AG08396 (cell line): ENCODE results near the gene EXOC2.
A peak's percentile ranks its signal among the peaks of the same experiment; 100 is the strongest.
"Not testable (repeated sequence)": the region's sequence is repeated elsewhere in the genome, so short reads cannot be mapped to it uniquely, and the experiment has no call there.

Source experiments
- DNase-seq: peaks from one replicate; pipeline ENCODE4 v3.0.0; 2012; ENCODE audit warnings: low spot score, mixed read lengths

The EXOC2 gene

DNA sequence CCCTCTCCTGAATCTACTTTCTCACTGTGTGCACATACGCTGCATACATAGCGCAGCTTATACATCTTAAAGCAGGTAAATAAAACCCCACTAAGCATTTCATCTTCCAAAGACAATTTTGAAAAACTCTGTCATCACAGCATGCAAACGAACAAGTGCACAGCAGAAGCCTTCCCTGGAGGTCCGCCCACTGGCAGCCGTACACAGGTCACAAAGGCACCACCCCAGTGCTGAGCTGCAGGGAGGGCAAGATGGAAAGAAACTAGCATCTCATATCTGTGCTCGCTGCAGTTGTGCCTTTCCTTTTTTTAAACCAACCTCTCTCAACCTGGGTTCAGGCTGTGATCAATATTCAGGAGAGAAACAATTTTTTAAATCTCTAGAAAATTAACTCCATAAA, 109.3 kb downstream of the EXOC2 start:
- DNase-seq, result no peak

DNA sequence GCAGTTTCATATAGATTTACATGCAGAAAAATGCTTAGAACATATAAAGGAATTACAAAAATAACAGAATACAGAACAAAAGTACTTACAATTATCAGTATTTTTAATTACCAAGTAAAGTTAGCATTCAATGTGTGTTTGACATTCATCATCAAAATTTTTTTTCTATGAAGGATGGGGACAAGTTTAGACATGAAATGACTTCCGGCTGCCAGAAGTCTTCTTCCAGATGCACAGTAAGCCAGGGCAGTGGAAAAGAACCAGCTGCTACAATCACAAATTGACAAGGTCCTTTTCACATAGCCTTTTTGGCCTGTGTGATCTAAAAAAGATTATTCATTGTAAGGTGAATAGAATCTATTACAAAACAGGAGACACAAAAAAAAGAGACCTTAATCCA, 109.8 kb downstream of the EXOC2 start:
- no peak for DNase-seq

GRCh38 chr6:582370-582769, 110.6 kb downstream of the EXOC2 start:
- peak; percentile 29 for DNase-seq

DNA sequence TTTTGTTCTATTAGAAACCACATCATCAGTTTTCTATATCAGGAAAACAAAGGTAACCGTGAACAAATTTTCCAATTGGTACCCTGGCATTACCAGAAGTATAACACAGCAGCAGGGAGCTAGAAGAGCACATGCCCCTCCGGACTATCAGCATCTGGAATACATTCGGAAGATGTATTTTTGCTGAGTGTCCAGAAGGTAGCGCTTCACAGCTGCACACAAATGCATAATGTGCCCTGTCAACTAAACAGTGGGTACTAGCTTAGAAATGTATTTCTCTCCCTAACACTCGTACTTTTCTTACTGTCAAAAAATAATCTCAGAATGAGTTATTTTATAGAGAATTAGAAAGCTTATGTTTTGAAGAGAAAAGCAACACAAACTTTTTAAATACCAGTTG, 113.6 kb downstream of the EXOC2 start:
- peak; percentile 44 for DNase-seq

DNA sequence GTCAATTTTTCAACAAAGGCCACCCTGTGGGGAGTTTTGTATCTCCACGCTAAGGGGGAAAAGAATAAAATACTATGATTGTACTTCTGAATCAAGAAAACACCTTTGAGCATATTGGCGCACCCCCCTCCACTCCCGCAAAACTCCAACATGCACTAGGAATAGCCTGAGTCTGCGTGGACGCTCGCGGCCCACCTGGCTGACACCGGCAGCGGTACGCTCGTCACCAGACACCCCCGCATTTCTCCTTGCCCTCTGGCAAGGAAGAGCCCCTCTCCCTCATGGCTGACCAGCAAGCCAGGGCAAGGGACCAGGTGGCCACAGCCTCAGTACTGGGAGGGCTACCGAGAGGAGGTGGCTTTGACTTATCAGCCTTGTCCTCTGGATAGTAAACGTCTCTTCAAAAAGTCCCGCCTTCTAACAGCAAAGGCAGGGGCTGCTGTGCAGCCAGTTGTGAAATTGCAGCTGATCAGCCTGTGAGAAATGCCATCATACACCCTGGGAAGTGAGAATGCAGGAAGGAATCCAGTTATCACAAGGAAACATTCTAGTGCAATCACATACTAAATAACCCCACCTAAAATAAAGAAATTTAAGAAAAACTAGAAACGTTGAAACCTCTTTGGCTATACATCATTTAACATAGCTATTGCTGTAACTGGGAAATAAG, 120.2 kb downstream of the EXOC2 start:
- no peak for DNase-seq

- DNase-seq, result no peak
Measured at GRCh38 chr6:571892-572291, 121.0 kb downstream of the EXOC2 start.

DNA sequence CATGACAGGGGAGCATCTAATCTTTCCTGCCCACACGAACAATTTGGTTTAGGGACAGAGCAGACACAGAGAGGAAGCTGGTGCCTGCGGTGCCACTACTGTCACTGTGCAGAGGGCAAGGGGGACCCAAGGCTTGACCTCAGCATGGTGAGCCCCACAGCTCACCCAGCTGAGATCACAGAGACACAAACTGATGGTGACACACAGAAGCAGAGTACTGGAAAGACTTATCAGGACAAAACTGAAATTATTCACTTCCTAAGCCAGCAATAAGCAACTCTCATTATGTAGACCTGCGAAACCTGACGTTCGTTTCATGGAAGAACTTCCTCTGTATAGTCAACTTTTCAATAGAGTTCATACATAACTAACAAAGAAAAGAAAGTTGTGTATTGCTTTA, 122.1 kb downstream of the EXOC2 start:
- no peak for DNase-seq

DNA sequence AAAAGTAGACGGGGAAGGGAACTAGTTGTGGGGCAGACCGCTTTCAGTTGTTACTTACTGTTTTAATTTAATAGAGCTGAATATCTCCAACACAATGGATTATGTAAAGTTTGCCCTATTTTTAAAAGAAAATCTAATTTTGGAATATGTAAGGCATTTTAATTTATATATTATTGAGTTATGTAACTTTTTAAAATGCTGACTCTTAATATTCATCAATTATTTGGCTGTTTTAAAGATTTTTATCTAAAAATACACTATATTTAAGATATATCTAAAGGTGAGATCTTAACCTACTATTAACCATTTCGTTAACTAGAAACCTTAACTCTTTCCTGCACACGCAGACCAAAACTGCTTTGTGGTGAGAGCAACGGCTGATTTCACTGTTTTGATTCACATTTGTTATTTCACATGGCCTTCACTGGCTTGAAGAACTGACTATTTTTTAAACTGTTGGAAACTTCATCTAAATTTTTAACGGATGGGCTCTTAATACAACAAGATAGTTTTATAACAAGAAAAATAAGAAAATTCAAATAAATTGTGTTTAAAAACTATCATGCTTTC, 123.9 kb downstream of the EXOC2 start:
- DNase-seq, result no peak

GRCh38 chr6:568085-568484, 124.9 kb downstream of the EXOC2 start:
- DNase-seq, result no peak

- no peak for DNase-seq
Measured at GRCh38 chr6:563863-564262, 129.1 kb downstream of the EXOC2 start.

DNA sequence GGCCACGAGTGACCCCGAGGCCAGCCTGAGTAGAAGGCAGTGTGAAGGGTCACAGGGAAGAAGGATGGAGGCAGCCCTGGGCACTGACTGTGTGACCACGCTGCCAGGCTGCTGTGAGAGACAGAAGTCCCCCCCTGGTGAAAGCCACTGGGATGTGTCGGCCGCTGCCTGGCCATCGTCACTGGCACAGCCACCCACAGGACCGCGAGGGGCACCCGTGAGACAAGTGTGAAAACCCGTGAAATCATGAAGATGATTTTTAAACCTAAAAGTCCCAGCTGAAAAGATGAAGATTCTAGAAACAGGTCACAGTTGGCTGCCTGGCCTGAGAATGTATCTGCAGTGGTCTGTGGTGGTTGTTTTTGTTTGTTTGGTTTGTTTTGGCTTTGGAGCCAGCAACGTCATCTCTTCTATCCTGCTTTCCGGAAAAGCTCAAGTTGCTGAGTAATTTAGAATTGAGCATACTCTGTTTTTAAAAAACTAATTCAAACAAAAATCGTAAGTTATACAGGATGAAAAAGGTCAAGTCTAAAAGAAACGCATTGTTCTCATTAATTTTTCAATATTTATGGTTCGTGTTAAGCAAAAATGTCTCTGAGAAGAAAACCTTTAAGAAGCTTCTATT, 130.8 kb downstream of the EXOC2 start:
- no peak for DNase-seq

DNA sequence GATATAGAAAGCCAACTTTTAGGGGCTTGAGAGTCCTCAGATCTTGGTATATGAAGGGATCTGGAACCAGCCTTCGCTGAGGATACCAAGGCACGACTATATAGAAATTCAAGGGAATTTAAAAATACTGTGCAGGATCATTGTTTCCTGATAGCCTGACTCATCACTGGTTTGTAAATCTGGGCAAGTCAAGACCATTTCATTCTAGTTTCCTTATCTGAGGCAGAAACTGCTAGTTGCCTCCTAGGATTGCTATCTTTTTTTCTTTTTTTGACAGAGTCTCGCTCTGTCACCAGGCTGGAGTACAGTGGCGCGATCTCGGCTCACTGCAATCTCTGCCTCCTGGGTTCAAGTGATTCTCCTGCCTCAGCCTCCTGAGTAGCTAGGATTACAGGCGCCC, 131.6 kb downstream of the EXOC2 start:
- DNase-seq, result not testable (repeated sequence)

DNA sequence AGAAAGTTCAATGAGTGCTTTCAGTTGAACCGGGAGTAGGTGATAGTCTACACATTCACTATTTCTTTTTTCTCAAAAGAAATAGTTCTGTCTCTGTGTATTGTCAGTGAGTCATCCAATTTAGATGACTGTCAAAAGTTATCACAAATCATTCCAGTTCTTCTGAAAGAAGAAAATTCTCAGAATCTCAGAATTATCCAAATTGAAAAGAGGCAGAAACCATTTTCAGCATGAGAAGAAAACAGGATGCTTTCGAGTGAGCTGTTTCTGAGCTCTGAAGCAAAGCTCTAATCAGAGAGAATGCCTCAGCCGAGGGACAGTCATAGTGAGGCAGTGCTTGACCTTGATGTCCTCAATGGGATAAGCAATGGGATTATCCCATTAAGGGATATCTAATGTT, 134.0 kb downstream of the EXOC2 start:
- no peak for DNase-seq

DNA sequence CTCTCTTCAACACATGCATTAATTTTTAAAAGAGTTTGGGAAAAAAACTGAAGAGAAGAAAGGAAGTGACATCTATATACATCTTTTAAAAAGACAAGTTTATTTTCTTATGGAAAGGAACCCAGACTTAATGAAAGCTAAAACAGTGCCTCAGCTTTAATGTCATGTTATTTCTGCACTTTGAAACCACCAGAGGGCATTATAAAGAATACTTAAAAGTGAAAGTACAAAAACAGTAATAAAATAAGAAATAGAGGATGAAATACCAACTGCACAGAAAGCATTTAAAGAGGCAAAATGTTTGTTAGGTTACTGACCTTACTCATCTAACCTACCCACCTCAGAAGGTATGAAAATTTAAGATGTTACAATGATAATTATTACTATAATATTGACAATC, 134.8 kb downstream of the EXOC2 start:
- DNase-seq, result no peak

DNA sequence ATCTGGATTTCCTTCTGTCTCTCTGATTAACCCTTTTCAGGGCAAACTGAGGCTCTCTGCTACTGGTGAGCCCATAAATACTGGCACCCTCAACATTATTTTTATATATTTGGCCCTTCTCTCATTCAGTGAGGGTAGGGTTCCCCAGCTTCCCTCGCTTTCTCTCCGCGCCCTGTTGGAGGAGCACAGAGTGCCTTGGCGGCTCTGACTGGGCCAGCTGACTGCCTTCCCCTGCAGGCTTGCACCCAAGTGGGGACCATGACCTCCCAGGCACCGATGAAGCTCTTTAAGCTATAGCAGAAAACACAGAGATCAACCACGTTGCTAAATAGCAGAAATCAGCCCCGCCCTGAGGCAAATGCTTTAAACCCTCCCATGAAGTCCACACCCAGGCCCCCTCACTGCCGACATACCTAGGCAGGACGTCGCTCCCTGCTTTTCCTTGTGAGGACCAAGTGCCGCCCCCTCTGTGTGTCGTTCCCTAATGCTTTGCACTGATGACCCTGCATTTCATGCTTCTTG, 141.0 kb downstream of the EXOC2 start:
- DNase-seq, result no peak

GRCh38 chr6:551405-551804, 141.5 kb downstream of the EXOC2 start:
- peak; percentile 39 for DNase-seq

DNA sequence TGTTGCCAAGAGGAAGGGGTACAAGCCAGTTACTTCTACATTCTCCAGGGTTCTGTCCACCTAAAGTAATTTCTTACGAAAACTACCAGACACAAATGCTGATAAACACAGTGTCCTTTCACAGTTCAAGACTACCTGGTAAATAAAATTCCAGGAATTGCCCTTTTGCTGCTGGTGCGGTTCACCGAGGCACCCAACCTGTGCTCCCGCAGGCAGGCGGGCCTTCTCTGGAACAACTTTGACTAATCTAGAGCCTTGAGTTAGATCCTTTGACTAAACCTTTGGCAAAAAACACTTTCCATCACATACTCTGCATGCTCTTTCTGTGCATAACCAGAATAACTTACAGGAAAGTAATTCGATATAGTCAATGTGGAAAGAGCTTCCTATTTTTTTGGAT, 143.0 kb downstream of the EXOC2 start:
- no peak for DNase-seq

DNA sequence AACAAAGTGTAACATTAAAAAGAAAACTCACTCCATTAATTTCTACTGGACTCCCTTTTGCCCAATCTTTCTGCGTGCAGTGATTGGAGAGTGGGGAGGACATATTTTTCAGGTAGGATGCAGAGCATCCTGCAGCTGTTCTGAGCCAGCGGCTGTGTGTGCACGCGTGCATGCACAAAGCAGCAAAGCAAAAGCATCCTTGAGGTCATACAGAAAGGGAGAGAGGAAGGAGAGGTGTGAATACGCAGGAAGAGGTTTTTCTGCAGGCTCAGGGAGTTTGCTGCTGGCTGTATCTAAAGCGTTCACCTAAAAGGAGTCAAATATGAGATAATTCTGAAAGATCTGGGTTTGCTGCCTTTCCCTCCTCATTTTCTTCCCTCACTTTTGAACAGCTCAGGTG, 144.4 kb downstream of the EXOC2 start:
- no peak for DNase-seq

- DNase-seq, result no peak
Measured at GRCh38 chr6:548091-548490, 144.8 kb downstream of the EXOC2 start.

DNA sequence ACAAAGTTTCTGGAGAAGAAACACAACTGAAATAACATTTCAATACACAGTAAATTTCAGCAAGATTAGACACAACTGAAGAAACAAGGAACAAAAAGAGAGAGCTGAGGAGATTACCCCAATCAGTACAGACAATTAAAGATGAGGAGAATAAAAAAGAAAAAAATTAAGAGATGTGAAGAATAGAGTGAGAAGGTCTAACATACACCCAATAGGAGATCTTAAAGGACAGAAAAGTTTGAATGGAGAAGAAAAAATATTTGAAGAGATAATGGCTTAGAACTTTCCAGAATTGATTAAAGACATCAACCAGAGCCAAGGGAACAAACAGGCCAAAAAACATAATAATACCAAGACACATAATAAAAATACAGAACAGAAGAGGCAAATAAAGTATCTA, 152.4 kb downstream of the EXOC2 start:
- no peak for DNase-seq

GRCh38 chr6:537114-537513, 155.8 kb downstream of the EXOC2 start:
- no peak for DNase-seq

- no peak for DNase-seq
Measured at GRCh38 chr6:530425-530824, 162.5 kb downstream of the EXOC2 start.

DNA sequence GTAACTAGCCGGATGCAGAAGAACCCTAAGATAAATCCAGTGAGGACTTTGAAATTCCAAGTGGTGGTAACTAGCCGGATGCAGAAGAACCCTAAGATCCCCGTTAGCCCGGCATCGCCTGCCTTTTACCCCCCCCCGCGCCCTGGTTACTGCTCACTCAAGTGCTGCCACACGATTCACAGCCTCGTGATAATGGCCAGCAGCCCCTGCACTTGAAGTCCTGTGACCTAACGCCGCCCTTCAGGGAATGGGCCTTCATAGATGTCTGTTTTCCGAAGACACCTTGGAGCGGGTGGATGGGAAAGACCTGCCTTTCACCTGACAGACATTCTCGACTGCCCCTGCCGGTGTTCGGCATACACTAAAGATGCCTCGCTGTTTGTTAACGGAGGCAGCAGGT, 163.9 kb downstream of the EXOC2 start:
- DNase-seq, result no peak
